Measurements from ENCODE around the gene MTIF2.

GRCh38 chr2:55247025-55247424, 22.0 kb downstream of the MTIF2 start:
- TF ChIP-seq POLR2AphosphoS5 (IDR thresholded peaks at IDR 0.05) (no peak), EP300 (IDR thresholded peaks at IDR 0.05; ENCODE audit: low read depth) (no peak)

Measured in transverse colon (tissue), 3 donors.